EL (cell line): ENCODE measurements around the gene THSD7B.
A peak's percentile ranks its signal among the peaks of the same experiment; 100 is the strongest.

Experiments used
- DNase-seq: peaks from one replicate; pipeline ENCODE4 v3.0.0-alpha.2; 2016

THSD7B gene

GRCh38 chr2:137207030-137207429 lies 441.7 kb downstream of the THSD7B start:
- no peak for DNase-seq

GRCh38 chr2:137208431-137208891 lies 443.1 kb downstream of the THSD7B start:
- peak; percentile 73 for DNase-seq

- no peak for DNase-seq
Observed at GRCh38 chr2:137210039-137210438, 444.7 kb downstream of the THSD7B start.

- no peak for DNase-seq
Observed at GRCh38 chr2:137211761-137212160, 446.4 kb downstream of the THSD7B start.

GRCh38 chr2:137220438-137220993 lies 455.2 kb downstream of the THSD7B start:
- peak; percentile 61 for DNase-seq

GRCh38 chr2:137221797-137222492 lies 456.6 kb downstream of the THSD7B start:
- DNase-seq: no peak

- DNase-seq: no peak
Observed at GRCh38 chr2:137223722-137224121, 458.4 kb downstream of the THSD7B start.

- peak; percentile 80 for DNase-seq
Observed at GRCh38 chr2:137228566-137228965, 463.2 kb downstream of the THSD7B start.

GRCh38 chr2:137229834-137230233 lies 464.5 kb downstream of the THSD7B start:
- DNase-seq: peak; percentile 51

- DNase-seq: no peak
Observed at GRCh38 chr2:137231628-137232027, 466.3 kb downstream of the THSD7B start.

- no peak for DNase-seq
Observed at GRCh38 chr2:137232076-137232475, 466.7 kb downstream of the THSD7B start.

GRCh38 chr2:137233091-137233490 lies 467.7 kb downstream of the THSD7B start:
- DNase-seq: no peak

GRCh38 chr2:137237055-137237454 lies 471.7 kb downstream of the THSD7B start:
- peak; percentile 58 for DNase-seq

- no peak for DNase-seq
Observed at GRCh38 chr2:137238065-137238464, 472.7 kb downstream of the THSD7B start.

GRCh38 chr2:137249463-137250130 lies 484.3 kb downstream of the THSD7B start:
- DNase-seq: no peak

- no peak for DNase-seq
Observed at GRCh38 chr2:137250401-137250800, 485.1 kb downstream of the THSD7B start.

GRCh38 chr2:137251045-137251444 lies 485.7 kb downstream of the THSD7B start:
- no peak for DNase-seq

- peak; percentile 53 for DNase-seq
Observed at GRCh38 chr2:137252934-137253333, 487.6 kb downstream of the THSD7B start.

GRCh38 chr2:137254052-137254451 lies 488.7 kb downstream of the THSD7B start:
- peak; percentile 39 for DNase-seq

GRCh38 chr2:137255345-137255744 lies 490.0 kb downstream of the THSD7B start:
- no peak for DNase-seq

GRCh38 chr2:137255990-137256389 lies 490.6 kb downstream of the THSD7B start:
- DNase-seq: peak; percentile 56

- DNase-seq: no peak
Observed at GRCh38 chr2:137261881-137262585, 496.7 kb downstream of the THSD7B start.

- no peak for DNase-seq
Observed at GRCh38 chr2:137262594-137262993, 497.2 kb downstream of the THSD7B start.
